Hepatocyte (in vitro differentiated cells): ENCODE measurements around the gene PPP1R7. TPM values are rescaled to one million over a fixed set of nuclear protein-coding genes. Genes with fewer than 3 reads are reported as not detected.

ENCODE experiments used
- DNase-seq: peaks from one replicate; pipeline ENCODE4 v3.0.0-alpha.2; 2016; ENCODE audit warnings: low spot score
- H2AFZ ChIP-seq: fragments of 200-600 bp; sonication (generic); 2 replicates; pipeline ENCODE4 v1.6.0; 2016; ENCODE audit warnings: antibody characterized with exemption, mild to moderate bottlenecking
- H3K27ac ChIP-seq: fragments of 200-600 bp; sonication (generic); 2 replicates; pipeline ENCODE4 v1.5.1; 2016; ENCODE audit warnings: mild to moderate bottlenecking
- H3K27me3 ChIP-seq: fragments of 200-600 bp; sonication (generic); 2 replicates; pipeline ENCODE4 v1.6.1; 2016
- H3K36me3 ChIP-seq: fragments of 200-600 bp; sonication (generic); replicated peaks from 2 replicates; pipeline ENCODE4 v1.5.1; 2016; ENCODE audit warnings: low read depth; ENCODE audit not compliant: insufficient read depth
- H3K4me1 ChIP-seq: fragments of 200-600 bp; sonication (generic); 2 replicates; pipeline ENCODE4 v1.5.1; 2016; ENCODE audit warnings: mild to moderate bottlenecking, moderate library complexity; ENCODE audit not compliant: insufficient read depth
- H3K4me2 ChIP-seq: fragments of 200-600 bp; sonication (generic); 2 replicates; pipeline ENCODE4 v1.6.0; 2016
- H3K4me3 ChIP-seq: fragments of 200-600 bp; sonication (generic); 2 replicates; pipeline ENCODE4 v1.5.1; 2016; ENCODE audit warnings: mild to moderate bottlenecking
- H3K79me2 ChIP-seq: fragments of 200-600 bp; sonication (generic); 2 replicates; pipeline ENCODE4 v1.6.0; 2017; ENCODE audit warnings: mild to moderate bottlenecking
- H3K9me2 ChIP-seq: fragments of 200-600 bp; sonication (generic); replicated peaks from 2 replicates; pipeline ENCODE4 v1.6.0; 2017; ENCODE audit warnings: mild to moderate bottlenecking; ENCODE audit not compliant: insufficient read depth
- H3K9me3 ChIP-seq: fragments of 200-600 bp; sonication (generic); 2 replicates; pipeline ENCODE4 v1.5.1; 2016; ENCODE audit warnings: low read depth, mild to moderate bottlenecking
- H4K20me1 ChIP-seq: fragments of 200-600 bp; sonication (generic); 2 replicates; pipeline ENCODE4 v1.6.0; 2016; ENCODE audit warnings: mild to moderate bottlenecking; ENCODE audit not compliant: insufficient read depth, poor library complexity, severe bottlenecking
- EZH2 ChIP-seq: fragments of 200-600 bp; sonication (generic); IDR thresholded peaks from 2 replicates; pipeline ENCODE4 v1.6.1; 2016; ENCODE audit warnings: antibody characterized with exemption, mild to moderate bottlenecking, borderline replicate concordance
- EZH2phosphoT487 ChIP-seq: fragments of 200-600 bp; sonication (generic); IDR thresholded peaks from one replicate; pipeline ENCODE4 v1.6.1; 2018; ENCODE audit warnings: antibody characterized with exemption, mild to moderate bottlenecking, low read depth, moderate library complexity; ENCODE audit not compliant: unreplicated experiment, severe bottlenecking
- WGBS: methylation state at CpG from one replicate; pipeline ENCODE4 v1.1.6; 2016; ENCODE audit warnings: low lambda C conversion rate; ENCODE audit errors: missing lambda C conversion rate; 5-methylcytosine and 5-hydroxymethylcytosine counted together
- polyA plus RNA-seq: library from polyadenylated mRNA; unstranded; fragments of >200 nt; fragmentation: Nextera tagmentation; extraction: Ambion mirVana; gene quantifications from 2 replicates; pipeline ENCODE4 v1.2.1, GENCODE V29; 2016
- total RNA-seq: library from RNA; depleted of rRNA; stranded (reverse); fragments of >200 nt; gene quantifications from 2 replicates; pipeline ENCODE4 v1.2.3, GENCODE V29; 2014
- TF ChIP-seq, protein P1 (sequence below): fragments of 200-600 bp; sonication (generic); IDR thresholded peaks from 2 replicates; pipeline ENCODE4 v1.5.1; 2016; ENCODE audit warnings: antibody characterized with exemption, mild to moderate bottlenecking; ENCODE audit not compliant: poor library complexity

PPP1R7 gene
- total and polyA plus RNA-seq, 2 experiments from 2014 or later = 46.7 to 84.9 TPM

GRCh38 chr2:241155936-241156335 is 5.7 kb downstream of the PPP1R7 start:
- no peaks in the 10 kb centered on the region for H3K27me3 ChIP-seq
- DNase-seq = no peak
- H3K79me2 ChIP-seq = peaks cover 5% of the 10 kb centered on the region
- no peak overlapping the region for H2AFZ ChIP-seq
- no peaks in the 10 kb centered on the region for H3K9me2 ChIP-seq
- no peaks in the 10 kb centered on the region for H3K4me1 ChIP-seq
- H4K20me1 ChIP-seq = no peaks in the 10 kb centered on the region
- H3K9me3 ChIP-seq = no peaks in the 10 kb centered on the region
- H3K27ac ChIP-seq = no peak overlapping the region
- TF ChIP-seq, protein P1, sequence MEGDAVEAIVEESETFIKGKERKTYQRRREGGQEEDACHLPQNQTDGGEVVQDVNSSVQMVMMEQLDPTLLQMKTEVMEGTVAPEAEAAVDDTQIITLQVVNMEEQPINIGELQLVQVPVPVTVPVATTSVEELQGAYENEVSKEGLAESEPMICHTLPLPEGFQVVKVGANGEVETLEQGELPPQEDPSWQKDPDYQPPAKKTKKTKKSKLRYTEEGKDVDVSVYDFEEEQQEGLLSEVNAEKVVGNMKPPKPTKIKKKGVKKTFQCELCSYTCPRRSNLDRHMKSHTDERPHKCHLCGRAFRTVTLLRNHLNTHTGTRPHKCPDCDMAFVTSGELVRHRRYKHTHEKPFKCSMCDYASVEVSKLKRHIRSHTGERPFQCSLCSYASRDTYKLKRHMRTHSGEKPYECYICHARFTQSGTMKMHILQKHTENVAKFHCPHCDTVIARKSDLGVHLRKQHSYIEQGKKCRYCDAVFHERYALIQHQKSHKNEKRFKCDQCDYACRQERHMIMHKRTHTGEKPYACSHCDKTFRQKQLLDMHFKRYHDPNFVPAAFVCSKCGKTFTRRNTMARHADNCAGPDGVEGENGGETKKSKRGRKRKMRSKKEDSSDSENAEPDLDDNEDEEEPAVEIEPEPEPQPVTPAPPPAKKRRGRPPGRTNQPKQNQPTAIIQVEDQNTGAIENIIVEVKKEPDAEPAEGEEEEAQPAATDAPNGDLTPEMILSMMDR = no peak
- no peak for TF ChIP-seq EZH2phosphoT487
- no peak for TF ChIP-seq EZH2
- no peak overlapping the region for H3K4me2 ChIP-seq
- 75% methylated on average over 1 of the region's 1 CpG for WGBS
- no peaks in the 10 kb centered on the region for H3K36me3 ChIP-seq
- no peak overlapping the region for H3K4me3 ChIP-seq

DNA sequence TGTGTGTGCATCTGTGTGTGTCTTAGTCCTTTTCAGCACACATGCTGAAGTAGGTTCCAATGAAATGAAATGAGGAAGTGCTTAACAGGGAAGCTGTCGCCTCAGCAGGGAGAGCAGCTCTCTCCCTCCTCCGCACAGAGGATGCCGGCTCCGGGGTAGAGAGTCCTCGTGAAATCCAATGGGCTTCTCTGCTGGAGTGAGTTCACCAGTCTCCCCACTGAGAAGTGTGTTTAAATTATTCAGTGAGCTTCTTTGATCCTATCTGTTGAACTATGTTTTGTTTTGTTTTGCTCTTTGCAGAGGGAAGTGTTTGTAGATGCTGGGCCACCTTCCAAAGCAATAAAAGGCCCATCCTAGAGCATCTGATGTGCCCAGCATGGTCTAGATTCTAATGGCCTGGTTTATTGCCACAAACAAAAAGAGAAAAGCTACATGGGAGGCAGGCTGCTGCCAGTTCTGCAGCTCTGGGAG is 6.7 kb downstream of the PPP1R7 start:
- TF ChIP-seq, protein P1 = no peak
- TF ChIP-seq EZH2phosphoT487 = no peak
- no peak for TF ChIP-seq EZH2
- H3K27me3 ChIP-seq = no peaks in the 10 kb centered on the region
- no peaks in the 10 kb centered on the region for H3K36me3 ChIP-seq
- H3K4me2 ChIP-seq = no peak overlapping the region
- no peaks in the 10 kb centered on the region for H3K9me2 ChIP-seq
- H3K9me3 ChIP-seq = no peaks in the 10 kb centered on the region
- H3K4me3 ChIP-seq = no peak overlapping the region
- no peak for DNase-seq
- H4K20me1 ChIP-seq = no peaks in the 10 kb centered on the region
- H3K27ac ChIP-seq = no peak overlapping the region
- no peaks in the 10 kb centered on the region for H3K4me1 ChIP-seq
- H2AFZ ChIP-seq = no peak overlapping the region
- H3K79me2 ChIP-seq = no peaks in the 10 kb centered on the region
- WGBS = 63% methylated on average over 5 of the region's 5 CpGs

DNA sequence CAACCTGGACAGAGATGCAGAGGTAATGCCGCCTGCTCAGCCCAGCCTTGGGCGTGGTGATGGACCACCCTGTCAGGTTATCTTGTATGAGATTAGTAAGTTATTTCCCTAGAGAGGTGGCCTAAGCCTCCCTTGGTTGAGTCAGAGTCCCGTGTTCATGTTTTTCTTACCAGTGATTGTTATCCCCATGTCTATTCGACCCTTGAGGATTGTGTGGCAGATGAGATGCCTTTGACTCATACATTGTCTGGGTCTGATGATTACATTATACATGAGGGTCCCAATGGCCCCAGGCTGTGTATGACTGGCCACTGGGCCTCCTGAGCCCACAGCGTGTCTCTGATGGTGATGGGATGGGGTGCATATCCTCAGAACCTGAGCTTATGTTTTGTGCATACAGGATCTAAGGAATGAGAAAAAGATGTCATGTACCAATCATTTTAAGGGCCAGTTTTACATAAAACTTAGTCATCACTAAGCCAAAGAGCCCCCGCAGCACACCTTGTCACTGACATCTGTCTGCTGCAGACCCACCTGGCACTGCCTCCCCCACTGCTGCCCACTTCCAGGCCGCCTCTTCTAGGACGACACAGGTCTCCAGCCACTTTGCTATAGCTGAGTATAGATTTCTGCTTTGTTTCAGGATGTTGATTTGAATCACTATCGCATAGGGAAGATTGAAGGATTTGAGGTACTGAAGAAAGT is 7.7 kb downstream of the PPP1R7 start:
- Histone ChIP-seq H3K9me3 (no peaks in the 10 kb centered on the region), H3K27me3 (no peaks in the 10 kb centered on the region), H2AFZ (no peak overlapping the region), H3K27ac (no peak overlapping the region), H4K20me1 (no peaks in the 10 kb centered on the region), H3K79me2 (no peaks in the 10 kb centered on the region), H3K4me2 (no peak overlapping the region), H3K4me1 (no peaks in the 10 kb centered on the region), H3K36me3 (no peaks in the 10 kb centered on the region), H3K9me2 (no peaks in the 10 kb centered on the region), H3K4me3 (no peak overlapping the region)
- no peak for DNase-seq
- WGBS = 96% methylated on average over 9 of the region's 9 CpGs
- TF ChIP-seq EZH2 (no peak), EZH2phosphoT487 (no peak)
- TF ChIP-seq, protein P1 = no peak

GRCh38 chr2:241158546-241158900 is 8.3 kb downstream of the PPP1R7 start:
- H3K9me3 ChIP-seq = no peaks in the 10 kb centered on the region
- H3K4me1 ChIP-seq = no peaks in the 10 kb centered on the region
- no peak for TF ChIP-seq EZH2phosphoT487
- TF ChIP-seq EZH2 = no peak
- TF ChIP-seq, protein P1 = no peak
- H4K20me1 ChIP-seq = no peaks in the 10 kb centered on the region
- H3K9me2 ChIP-seq = no peaks in the 10 kb centered on the region
- H3K79me2 ChIP-seq = no peaks in the 10 kb centered on the region
- 94% methylated on average over 8 of the region's 8 CpGs for WGBS
- DNase-seq = no peak
- no peaks in the 10 kb centered on the region for H3K27me3 ChIP-seq
- H3K4me3 ChIP-seq = no peak overlapping the region
- H3K27ac ChIP-seq = no peak overlapping the region
- H3K4me2 ChIP-seq = no peak overlapping the region
- no peak overlapping the region for H2AFZ ChIP-seq
- no peaks in the 10 kb centered on the region for H3K36me3 ChIP-seq
